Head of caudate nucleus (tissue), 42 donors: ENCODE data around the gene C4orf51.
A peak's percentile ranks its signal among the peaks of the same experiment; 100 is the strongest.

Source experiments
- DNase-seq, 42 donors: peaks; one replicate each; pipeline versions ENCODE4 v3.0.0 to v3.0.0-alpha.2; 2020 to 2021; ENCODE audit warnings: mixed read lengths in 7 of 42
- intact Hi-C: fragments of 100-400 bp; cut with DNase I; formaldehyde crosslinking; loops from one replicate; pipeline ENCODE4 v1.15.0; 2022

C4orf51 gene

DNA sequence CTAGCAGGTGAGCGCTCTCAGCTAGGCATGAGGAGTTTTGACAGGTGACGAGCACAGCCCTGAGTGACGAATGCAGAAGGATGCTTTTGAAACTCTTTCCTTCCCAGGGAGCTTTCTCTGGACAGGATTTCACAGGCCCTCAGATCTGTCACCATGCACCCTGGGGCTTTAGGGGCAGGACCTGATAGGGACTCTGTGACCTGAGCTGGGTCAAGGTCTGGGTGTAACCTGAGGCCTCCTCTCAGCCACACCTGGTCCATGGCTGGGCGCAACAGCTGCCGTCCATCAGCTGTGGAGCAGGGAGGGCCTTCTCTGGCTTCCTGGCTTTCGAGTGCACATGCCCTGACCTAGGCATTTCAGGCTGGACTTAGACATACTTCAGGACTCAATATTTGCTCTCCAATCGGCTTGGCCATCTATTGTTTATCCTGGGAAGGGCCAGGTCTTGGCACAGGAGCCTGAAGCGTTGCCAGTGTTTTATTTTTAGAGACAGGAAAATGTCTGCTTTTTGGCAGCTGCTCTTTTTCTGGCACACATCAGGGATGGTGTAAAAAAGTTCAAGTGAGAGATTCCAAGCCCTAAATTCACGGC lies 56.4 kb downstream of the C4orf51 start:
- no peak for DNase-seq
- intact Hi-C loops = loop anchor here (10.0 kb wide), 1 partner anchor 122 kb away; the partner anchor contains the start of gene MMAA

DNA sequence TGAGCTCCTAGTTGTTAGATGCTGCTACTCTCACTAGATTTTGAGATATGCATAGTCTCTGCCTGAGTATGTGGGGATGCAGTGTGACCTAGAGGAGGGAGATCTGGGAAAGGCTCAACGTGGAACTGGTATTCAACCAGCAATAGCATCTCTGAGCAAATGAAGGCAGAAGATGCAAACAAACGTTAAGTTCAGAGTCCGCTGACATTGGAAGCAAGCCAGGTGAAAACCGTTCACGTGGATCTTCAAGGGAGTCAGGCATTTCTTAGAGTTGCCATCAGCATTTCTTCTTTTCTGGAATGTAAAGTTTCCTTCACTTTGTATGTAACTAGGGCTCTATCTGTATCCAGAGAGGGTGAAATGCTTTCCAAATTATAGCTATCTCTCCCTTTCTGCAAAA lies 59.9 kb downstream of the C4orf51 start:
- DNase-seq = no peak
- intact Hi-C loops = loop anchor here (10.0 kb wide), 1 partner anchor 125 kb away; the partner anchor contains the start of gene MMAA

DNA sequence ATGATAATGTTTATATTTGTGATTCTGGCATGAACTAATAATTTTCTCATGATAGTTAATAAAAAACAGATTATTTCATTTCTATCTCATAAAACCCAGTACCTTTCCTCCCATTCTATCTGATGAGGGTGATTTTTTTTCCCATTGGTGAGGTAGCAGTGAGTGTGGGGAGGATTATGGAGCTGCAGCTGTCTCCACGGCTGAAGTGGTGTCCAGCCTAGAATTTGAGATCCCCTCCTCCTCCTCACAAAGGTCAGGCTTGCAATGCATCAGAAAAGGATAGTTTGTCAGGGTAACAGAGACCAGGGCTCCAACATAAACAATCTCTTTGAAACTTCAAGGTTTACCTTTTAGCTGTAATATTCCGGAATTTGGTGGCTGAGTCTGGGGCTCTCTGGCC lies 60.9 kb downstream of the C4orf51 start:
- intact Hi-C loops = no loop called here
- DNase-seq = no peak

DNA sequence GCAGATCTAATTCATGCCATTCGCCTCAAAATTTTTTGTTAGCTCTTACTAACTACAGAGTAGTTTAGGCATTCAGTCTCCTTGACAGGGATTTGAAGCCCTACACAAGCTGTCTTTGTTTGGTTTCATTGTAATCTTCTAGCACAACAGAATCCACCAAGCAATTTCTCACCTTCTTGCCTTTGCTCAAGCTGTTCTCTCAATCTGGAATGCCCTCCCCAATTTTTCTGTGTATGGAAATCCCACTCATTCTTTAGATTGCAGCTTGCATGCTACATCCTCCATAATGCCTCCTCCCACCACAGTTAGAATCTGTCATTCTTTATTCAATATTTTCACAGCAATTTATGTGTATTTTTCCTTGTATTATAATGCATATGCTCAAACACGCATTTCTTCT lies 63.7 kb downstream of the C4orf51 start:
- intact Hi-C loops = no loop called here
- DNase-seq = no peak

DNA sequence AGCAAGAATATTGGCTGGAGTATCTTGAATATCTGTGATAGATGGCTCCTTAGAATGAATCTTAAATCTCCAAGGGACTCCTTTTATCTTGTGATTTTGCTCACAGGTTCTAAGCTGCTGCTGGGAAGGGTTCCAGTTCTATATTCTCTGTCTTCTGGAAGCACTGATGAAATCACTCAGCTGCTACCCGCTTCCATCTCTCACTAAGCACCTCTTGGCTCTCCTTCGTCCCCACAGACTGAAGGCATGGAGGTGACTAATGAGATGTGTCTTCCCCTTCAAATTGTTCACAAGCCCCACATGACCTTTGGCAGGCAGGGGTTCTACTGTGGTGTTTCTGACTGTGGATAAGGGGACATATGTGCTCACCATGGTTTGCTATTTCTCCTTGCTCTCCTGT lies 75.9 kb downstream of the C4orf51 start:
- no peak for DNase-seq
- intact Hi-C loops = no loop called here

DNA sequence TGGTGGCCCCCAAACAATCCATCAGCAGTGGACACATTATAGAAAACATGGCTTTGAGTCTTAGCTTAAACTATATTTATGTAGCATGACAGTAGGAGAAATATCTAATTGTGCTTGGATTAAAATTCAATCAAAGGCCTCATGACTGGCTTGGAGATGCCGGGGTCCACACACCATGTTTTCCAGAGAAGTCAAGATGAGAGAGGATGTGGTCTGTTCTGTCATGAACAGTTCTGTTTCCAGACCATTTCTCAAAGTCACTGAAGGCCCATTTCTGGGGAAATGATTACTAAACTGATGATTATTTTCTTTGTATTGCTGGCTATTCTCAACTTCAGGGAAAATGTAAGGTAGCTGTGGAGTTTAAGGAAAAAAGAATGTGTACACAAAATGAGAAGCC lies 76.3 kb downstream of the C4orf51 start:
- no peak for DNase-seq
- intact Hi-C loops = no loop called here

DNA sequence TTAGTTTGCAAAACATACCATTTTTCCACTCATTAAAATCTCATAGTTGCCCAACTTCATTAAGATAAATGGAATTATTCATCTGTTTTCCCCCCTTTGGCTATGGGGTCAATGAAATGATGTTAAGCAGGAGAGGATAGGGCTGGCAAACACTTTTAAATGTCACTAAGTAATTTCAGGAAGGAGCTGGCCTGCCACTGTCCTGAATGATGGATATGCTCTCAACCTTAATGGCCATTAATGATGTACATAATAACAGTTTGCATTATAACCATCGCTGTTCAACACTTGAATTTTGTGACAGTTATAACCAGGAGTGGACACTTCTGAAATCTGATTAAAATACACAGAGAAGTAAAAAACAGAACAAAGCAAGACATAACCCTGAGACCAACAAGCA lies 77.2 kb downstream of the C4orf51 start:
- intact Hi-C loops = no loop called here
- DNase-seq = no peak

DNA sequence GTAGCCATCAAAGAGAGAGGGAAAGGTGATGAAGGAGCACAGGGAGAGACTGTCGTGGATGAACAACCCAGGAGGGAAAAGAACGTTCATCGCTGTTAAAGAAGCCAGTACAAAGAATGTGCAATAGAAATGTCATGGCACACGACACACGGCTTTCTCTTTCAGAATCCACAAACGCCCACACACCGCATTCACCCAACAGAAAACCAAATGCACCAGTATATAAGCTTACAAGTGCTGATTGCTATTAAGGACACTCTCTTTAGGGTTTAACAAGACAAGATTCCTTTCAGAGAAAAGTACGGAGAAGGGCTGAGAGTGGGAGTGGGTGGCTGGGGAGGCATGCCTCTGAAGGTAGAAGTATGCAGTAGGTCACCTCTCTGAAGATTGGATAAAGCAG lies 80.2 kb downstream of the C4orf51 start:
- intact Hi-C loops = no loop called here

DNA sequence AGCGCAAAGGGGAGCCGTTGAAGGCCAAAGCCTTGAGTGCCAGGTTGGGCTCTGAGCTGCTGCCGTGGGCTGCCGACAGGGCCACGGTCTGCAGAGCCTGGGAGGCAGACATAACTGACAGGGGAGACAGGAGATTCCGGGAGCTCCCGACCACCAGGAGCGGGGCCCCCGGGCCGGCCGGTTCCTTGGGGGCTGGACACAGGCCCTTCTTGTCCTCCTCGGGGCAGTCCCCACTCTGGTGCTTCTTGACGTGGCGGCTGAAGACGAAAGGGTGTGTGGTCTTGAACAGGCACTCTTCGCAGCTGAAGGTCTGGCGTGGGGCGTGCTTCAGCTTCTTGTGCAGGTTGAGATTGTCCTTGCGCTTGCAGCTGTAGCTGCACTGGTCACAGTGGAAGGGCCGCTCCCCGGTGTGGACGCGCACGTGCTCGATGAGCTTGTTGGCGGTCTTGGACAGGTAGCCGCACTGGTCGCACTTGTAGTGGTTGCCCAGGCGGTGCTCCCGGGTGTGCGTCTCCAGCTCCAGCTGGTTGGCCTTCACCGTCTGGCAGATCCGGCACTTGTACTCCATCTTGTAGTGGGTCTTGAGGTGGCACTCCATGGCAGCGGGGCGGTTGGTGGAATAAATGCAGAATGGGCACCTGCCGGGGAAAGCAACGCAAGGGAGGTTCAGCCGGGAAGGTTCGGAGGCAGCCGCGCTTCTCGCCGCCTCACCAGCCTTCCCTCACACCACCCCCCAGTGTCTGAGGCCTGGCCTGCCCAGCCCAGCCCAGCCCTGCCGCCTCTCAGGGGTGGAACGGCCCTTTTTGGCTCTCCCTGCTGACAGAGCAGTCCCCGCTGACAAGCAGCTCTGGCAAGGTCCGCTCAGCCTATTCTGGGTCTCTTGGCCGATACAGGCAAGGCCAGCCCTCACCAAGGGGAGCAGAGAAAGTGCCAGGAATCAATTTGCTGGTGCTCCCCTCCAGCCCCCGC lies 81.3 kb downstream of the C4orf51 start:
- intact Hi-C loops = no loop called here
- peak in 24 of 42 donors; percentile 10 to 69 (median 36) for DNase-seq

More for the DNA sequence above, 80.2 kb downstream of the C4orf51 start:
- no peak for DNase-seq

DNA sequence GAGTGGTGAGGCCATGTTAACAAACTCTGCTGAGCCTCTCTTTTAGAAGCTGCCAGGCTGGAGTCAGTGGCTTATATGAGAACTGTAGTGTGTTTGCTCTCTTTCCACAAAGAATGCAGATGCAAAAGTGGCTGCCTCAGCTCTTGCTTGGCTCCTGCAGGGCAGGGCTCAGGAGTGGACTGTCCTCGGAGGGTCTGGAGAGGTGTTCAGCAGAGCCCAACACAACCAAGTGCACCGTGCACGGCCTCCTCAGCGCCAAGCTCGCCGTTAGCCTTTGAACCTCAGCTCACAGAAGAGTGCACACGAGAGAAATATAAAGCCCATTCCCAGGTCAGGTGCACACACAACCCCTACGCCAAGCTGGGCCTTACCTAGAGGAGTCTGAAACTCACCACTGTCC lies 82.8 kb downstream of the C4orf51 start:
- intact Hi-C loops = no loop called here
- no peak for DNase-seq

DNA sequence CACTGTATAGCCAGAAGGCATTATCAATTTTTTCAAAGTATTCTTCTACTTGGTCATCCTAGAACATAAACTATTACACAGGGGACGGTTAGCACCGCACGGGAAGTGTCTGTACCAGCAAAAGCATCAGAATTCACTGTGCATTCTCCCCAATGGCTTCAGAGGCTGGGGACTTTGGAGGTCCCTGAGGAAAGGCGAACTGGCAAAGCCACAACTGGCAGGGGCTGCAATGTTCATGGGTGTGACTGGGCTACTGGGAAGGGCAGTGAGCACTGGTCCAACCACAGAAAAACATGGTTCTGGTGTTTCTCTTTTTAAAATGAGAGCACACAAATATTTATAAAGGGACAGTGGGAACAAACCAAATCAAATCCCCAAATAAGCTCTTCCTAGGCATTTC lies 83.5 kb downstream of the C4orf51 start:
- intact Hi-C loops = no loop called here
- peak in 1 of 42 donors; percentile 16 for DNase-seq

DNA sequence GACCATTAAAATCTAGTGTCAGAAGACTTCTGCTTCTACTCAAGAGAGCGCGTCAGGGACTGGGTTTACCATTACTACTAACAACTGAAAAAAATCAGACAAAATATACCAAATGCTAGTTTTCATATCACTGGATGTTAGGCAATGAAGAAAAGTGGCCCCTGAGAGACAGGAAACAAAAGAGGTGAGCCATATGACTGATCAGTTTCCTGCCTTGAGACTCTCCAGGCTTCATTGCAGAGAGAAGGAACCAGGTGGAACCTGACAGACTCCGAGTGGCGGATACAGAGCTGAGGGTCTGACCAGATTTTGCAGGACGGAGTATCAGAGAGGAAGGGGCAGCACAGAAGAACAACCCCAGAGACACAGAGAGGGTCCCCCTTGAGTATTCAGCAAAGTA lies 86.3 kb downstream of the C4orf51 start:
- DNase-seq = no peak
- intact Hi-C loops = no loop called here

DNA sequence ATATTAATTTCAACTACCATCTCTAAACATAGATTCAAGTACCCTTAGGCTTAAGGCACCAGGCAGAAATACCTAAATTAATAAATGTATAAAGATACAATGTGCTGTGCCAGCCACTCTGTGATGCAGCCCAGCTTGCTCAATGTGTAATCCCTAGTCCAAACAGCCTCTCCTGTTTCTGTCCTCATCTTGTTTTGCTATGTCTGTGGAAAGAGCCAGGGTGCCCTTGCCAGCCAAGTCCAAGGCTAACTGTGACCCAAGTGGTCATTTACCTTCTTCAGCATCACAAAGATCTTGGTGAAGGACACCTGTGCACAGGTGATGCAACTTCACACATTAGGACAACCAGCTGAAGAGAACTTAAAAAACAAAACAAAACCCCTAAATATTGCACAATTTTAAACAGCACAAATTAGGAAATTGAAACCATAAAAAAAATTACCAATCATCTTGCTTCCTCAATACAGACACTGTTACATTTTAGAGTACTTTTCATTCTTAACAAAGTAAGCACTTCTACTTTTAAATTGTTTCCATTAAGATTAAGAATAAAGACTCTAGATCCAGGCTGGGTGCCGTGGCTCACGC lies 89.6 kb downstream of the C4orf51 start:
- intact Hi-C loops = no loop called here
- DNase-seq = no peak

DNA sequence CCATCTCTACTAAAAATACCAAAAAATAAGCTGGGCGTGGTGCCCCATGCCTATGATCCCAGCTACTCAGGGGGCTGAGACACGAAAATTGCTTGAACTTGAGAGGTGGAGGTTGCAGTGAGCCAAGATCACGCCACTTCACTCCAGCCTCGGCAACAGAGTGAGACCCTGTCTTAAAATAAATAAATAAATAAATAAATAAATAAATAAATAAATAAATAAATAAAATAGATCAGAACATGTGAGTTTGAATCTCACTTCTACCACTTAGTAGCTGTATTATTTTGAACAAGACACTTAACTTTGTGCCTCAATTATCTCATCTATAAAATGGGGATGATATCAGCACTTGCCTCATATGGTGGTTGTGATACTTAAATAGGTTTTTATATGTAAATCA lies 90.2 kb downstream of the C4orf51 start:
- DNase-seq = no peak
- intact Hi-C loops = no loop called here

DNA sequence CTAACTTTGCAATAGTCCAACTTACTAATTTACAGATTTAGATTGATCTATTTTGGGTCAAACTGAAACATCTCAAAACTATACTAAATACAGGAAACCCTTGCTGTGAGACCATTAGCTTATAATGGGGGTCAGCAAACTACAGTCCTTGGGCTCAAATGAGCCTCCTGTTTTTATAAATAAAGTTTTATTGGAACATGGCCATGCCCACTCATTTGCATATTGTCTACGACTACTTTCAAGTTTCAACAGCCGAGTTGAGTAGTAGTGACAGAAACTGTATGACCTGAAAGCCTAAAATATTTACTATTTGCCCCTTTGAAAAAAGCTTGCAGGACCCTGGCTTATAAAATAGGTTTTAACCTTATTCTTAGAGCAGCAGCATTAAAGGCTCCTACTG lies 92.4 kb downstream of the C4orf51 start:
- no peak for DNase-seq
- intact Hi-C loops = no loop called here

DNA sequence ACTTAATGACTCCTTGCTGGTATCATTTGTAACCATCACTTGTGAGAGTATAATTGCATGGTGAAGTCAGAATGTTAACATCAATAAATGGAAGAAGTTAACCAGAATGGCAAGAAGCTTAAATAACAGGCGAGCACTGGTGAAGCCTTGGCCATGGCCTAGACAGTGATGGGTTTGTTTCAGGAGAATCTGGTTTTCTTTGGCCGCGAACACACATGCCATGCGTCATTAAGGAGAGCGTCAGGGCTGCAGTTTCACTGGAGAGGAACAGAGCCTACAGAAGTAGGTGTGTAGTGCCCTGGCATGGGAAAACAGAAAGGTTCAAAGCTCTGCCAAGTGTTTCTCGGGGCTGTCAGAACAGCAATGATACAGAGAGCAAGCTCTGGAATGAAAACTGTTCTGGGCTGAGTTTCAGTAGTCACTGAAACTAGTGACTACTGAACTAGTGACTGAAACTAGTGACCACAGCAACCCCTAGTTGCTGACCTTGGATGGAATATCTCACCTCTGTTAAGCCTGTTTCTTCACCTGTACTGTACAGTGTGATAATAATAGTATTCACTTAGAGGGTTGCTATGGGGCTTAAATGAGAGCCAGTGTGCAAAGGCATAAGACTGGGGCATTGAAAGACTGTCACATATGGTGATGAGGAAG lies 93.8 kb downstream of the C4orf51 start:
- peak in 2 of 42 donors; percentile 15 to 39 for DNase-seq
- intact Hi-C loops = no loop called here

DNA sequence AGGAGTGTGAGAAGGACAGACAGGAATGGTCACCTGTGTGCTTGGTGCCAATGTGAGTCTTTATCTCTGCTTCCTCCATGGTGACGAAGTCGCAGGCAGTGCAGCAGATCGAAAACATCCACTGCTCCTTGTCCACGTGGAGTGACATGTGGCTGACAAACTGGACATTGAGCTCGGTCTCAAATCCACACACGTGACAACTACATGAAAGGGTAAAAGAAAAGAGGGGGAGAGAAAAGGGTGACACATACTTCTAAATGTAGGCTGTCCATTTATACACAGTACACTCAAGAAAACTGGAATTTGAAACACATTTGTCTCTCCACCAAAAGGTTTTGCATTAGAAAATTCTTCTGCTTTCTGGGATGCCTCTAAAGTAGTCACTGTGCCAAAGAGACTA lies 94.5 kb downstream of the C4orf51 start:
- intact Hi-C loops = no loop called here
- DNase-seq = no peak

DNA sequence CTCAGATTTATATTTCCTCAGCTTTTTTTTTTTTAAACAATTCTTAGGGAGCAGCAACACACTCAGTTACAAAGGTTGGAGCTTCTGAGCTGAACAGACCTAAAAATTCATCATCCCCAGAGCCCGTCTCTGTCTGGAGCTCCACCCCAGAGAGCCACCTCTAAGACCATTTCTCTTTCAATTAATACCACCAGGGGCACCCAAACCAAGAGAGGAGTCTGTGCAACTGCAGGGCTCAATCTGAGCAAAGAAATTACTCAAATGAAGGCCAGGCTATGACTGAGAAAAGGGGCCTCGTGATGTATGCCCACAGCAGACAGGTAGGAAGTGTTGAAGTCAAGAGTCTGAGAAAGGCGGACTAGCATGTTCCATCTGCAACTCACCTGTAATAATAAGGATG lies 95.5 kb downstream of the C4orf51 start:
- no peak for DNase-seq
- intact Hi-C loops = no loop called here

DNA sequence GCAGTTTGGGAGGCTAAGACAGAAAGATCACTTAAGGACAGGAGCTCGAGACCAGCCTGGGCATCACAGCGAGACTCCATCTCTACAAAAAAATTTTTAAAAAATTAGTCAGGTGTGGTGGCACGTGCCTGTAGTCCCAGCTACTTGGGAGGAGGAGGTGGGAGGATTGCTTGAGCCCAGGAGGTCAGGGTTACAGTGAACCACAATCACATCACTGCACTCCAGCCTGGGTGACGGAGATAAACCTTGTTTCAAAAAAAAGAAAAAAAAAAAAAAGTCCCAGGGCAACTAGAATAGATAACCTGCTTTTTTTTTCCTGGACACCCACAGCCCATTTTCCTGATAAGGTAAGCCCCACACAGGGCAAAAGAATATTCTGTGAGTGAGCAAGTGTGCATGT lies 96.3 kb downstream of the C4orf51 start:
- intact Hi-C loops = no loop called here
- no peak for DNase-seq

DNA sequence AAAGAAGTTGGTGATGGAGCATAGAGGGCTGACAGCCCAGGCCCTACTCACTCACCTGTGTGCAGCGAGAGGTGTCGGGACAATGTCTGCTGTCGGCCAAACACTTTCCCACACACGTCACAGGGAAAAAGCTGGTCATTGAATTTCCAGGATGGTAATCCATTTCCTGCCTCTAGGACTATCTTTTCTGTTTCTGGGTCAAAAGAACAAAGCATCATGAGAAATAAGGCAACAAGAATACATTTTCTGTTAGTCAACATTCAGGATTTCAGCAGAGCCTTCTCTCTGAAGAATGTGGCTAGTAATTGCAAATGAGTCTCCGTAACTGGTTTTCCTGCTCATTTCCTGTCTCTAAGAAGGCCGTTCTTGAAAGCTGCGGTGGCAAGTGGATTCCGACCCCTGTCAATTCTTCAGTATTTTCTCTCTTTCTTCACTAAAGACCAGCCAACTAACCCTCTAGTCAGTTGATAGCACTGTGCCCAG lies 99.4 kb downstream of the C4orf51 start:
- DNase-seq = no peak

More for the DNA sequence above, 99.4 kb downstream of the C4orf51 start:
- intact Hi-C loops = no loop called here
